HG03039 (cell line): ENCODE measurements around the gene PTPN6.

Source experiments
- ATAC-seq: cut with Tn5 transposase; IDR thresholded peaks from one replicate; pipeline ENCODE4 v1.9.1; 2021; ENCODE audit warnings: mild to moderate bottlenecking, moderate library complexity; ENCODE audit not compliant: unreplicated experiment

PTPN6 gene

DNA sequence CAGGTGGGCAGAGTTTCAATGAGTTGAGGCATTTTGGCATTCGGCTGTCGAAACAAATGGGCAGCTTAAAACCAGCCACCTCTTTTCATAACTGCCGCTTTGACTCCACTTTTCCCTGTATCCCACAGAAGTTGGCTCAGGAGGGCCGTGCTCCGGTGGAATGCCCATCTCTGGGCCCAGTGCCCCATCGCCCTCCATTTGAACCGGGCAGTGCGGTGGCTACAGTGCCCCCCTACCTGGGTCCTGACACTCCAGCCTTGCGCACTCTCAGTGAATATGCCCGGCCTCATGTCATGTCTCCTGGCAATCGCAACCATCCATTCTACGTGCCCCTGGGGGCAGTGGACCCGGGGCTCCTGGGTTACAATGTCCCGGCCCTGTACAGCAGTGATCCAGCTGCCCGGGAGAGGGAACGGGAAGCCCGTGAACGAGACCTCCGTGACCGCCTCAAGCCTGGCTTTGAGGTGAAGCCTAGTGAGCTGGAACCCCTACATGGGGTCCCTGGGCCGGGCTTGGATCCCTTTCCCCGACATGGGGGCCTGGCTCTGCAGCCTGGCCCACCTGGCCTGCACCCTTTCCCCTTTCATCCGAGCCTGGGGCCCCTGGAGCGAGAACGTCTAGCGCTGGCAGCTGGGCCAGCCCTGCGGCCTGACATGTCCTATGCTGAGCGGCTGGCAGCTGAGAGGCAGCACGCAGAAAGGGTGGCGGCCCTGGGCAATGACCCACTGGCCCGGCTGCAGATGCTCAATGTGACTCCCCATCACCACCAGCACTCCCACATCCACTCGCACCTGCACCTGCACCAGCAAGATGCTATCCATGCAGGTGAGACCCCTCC is 12.6 kb upstream of the PTPN6 start:
- ATAC-seq: no peak

GRCh38 chr12:6939191-6939540 is 12.0 kb upstream of the PTPN6 start:
- ATAC-seq: no peak

GRCh38 chr12:6941267-6941666 is 9.9 kb upstream of the PTPN6 start:
- no peak for ATAC-seq

GRCh38 chr12:6941782-6942181 is 9.4 kb upstream of the PTPN6 start:
- no peak for ATAC-seq

DNA sequence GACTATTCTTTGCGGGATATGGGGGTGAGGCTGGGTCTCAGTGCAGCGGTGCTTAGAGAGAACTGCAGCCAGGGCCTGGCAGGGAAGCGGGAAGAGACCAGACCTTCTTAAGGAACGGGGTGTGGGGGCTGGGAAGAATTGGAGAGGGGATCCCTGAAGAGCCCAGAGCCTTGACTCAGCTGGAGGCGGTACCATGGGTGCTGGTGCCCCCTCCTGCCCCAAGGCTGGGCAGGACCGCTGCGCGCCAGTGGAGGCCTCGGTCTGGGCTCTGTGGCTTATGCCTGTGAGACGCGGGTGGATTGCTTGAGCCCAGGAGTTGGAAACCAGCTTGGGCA is 8.9 kb upstream of the PTPN6 start:
- no peak for ATAC-seq

GRCh38 chr12:6943389-6943721 is 7.8 kb upstream of the PTPN6 start:
- peak; percentile 33 for ATAC-seq

- ATAC-seq: peak; percentile 19
These were observed 7.3 kb upstream of the PTPN6 start, which contains the start of the genes C12orf57 and RNU7-1 for GRCh38 chr12:6943722-6944380. TSS of gene C12orf57 (plus strand) at chr12:6944022. CDS start at chr12:6944122, 100 bp downstream. TSS of gene RNU7-1 (plus strand) at chr12:6943816.

GRCh38 chr12:6944381-6945186 is 6.6 kb upstream of the PTPN6 start:
- ATAC-seq: peak; percentile 32

GRCh38 chr12:6945613-6946012 is 5.5 kb upstream of the PTPN6 start:
- ATAC-seq: no peak

DNA sequence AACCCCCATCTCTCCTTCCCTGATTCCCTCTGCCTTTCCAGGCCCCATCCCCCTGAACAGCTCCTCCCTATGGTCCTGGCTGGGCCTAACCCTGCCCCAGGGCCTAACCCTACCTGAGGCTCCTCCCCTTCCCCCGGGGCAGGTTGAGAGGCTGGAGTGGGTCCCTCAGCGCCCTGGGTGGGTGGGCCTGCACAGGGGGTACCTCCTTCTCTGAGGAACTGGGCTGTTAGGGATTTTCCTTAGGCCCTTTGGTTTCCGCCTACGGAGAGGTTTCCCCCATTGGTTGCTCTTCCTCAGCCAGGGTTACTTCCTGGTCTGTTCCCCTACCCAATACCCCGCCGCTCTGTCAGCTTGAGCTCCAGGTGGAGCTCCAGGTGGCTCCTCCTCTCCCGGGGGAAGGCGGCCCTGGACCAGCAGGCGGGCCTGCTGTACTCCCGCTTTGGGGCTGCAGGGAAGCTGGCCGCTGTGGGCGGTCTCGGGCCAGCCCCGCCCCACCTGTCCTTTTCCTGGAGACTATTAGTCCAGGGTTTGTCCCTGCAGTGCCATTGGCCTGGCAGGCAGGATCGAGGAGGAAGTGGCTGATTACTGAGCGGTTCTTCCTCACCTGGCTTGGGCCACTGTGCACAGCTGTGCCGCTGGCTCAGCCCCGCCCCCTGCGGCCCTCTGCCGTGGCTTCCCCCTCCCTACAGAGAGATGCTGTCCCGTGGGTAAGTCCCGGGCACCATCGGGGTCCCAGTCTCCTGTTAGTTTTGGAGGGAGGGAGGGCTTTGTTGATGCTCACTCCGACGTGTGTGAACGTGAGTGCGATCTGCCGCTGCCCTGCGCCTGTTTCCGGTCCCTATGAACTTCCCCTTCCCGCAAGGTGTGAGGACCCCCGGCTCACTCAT is 4.9 kb upstream of the PTPN6 start:
- no peak for ATAC-seq

DNA sequence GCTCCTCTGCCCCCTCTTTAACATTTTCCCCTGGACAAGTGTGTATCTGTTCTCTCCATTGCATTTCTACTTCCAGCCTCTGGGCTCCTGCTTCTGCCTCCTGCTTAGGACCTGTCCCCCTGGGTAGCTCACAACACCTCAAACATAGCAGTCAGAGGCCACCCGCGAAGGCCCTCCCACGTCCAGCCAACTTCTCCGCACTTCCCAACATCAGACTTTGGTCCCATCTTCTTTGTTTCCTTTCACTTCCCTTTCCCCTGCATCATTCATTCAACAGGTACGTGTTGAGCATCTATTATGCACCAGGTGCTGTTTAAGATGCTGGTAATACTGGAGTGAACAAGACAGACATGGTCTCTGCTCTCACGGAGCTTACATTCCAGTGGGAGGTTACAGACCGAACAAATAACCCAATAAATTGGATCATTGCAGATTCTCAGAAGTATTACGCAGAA is 4.2 kb upstream of the PTPN6 start:
- no peak for ATAC-seq

- no peak for ATAC-seq
These were observed 3.5 kb upstream of the PTPN6 start for GRCh38 chr12:6947615-6948014.

DNA sequence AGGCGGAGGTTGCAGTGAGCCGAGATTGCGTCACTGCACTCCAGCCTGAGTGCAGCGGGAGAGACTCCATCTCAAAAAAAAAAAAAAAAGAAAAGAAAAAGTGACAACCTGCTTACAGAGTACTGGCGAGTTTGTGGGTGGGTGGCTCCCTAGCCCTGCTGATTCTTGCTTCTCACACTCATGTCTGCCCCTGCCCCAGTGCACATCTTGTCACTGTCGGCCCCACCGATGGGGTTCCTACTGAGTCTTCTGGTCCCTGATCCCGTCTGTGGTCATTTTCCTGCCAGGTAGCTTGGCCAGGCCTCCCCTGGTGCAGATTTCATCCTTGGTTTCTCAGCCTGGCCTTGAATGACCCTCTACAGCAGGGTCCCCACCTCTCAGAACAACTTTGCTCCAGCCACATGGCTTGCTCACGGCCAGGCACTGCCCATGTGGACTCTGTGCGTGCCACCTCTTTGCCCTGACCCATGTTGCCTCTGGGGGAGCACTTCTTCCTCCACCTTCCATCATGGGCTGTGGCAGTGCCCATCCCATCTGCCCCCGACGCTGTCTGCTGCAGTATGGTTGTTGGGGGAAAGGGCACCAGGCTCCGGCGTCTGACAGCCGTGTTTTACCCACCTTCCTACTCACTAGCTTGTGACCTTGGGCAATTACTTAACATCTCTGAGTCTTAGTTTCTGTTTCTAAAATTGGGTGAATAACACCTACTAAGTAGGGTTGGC is 2.1 kb upstream of the PTPN6 start:
- no peak for ATAC-seq

DNA sequence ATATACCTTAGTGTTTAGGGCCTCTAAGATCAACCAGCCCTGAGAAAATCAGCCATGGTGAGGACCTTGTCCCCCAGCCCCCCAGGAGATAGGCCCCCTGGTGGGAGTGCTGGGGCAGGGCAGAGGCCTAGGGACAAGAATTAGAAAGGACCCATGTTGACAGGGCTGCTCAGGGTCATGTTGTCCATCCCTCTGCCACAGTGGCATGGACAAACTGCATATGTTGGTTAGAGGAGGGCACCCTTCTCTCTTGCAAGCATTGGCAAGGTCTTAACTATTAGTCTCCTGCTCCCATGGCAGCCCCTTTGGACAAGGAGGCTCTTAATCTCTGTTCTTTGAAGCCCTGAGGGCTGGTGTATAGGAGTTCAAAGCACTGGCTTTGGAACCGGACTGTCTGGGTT is 755 bp upstream of the PTPN6 start:
- ATAC-seq: no peak

DNA sequence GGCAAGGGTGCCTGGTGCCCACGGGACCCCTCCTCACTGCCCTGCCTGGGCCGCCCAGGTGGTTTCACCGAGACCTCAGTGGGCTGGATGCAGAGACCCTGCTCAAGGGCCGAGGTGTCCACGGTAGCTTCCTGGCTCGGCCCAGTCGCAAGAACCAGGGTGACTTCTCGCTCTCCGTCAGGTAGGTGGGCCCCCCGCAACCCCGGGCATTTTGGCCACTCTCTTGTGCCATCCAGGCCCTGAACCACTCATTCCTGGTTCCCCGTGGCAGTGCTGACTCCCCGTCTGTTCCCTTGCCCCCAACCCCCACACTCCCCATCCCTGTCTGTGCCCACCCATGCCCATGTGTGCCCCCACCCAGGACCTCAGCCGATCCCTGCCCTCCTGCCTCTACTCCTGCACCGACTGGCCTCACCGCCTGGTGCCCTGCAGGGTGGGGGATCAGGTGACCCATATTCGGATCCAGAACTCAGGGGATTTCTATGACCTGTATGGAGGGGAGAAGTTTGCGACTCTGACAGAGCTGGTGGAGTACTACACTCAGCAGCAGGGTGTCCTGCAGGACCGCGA is 480 bp downstream of the PTPN6 start:
- ATAC-seq: no peak

GRCh38 chr12:6952121-6952862 is 1.1 kb downstream of the PTPN6 start:
- ATAC-seq: no peak

DNA sequence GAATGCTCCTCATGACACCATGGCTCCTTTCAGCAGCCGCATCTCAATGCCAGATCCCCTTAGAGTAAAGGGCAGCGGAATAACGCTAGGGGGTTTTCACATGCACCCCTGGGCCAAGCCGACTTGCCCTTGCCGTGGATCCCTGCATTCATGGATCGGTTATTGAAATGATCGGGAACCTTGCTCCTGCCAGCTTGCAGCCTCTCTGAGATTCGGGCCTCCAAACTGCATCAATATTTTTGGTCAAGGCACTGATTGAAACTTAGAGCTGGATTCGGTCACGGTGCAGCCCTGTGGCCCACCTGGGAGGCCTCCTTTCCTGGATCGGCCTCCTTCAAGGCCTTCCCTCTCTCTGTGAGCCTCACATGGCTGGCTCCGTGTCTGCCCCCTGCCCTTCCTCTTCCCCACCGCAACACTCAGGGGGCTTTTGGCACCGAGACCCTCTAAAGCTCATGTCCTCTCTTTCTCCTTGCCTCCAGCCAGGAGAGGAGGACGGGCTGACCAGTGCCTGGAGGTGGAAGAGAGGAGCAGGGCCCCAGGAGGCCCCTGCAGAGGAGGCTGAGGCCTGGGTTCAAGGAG is 1.8 kb downstream of the PTPN6 start:
- no peak for ATAC-seq

DNA sequence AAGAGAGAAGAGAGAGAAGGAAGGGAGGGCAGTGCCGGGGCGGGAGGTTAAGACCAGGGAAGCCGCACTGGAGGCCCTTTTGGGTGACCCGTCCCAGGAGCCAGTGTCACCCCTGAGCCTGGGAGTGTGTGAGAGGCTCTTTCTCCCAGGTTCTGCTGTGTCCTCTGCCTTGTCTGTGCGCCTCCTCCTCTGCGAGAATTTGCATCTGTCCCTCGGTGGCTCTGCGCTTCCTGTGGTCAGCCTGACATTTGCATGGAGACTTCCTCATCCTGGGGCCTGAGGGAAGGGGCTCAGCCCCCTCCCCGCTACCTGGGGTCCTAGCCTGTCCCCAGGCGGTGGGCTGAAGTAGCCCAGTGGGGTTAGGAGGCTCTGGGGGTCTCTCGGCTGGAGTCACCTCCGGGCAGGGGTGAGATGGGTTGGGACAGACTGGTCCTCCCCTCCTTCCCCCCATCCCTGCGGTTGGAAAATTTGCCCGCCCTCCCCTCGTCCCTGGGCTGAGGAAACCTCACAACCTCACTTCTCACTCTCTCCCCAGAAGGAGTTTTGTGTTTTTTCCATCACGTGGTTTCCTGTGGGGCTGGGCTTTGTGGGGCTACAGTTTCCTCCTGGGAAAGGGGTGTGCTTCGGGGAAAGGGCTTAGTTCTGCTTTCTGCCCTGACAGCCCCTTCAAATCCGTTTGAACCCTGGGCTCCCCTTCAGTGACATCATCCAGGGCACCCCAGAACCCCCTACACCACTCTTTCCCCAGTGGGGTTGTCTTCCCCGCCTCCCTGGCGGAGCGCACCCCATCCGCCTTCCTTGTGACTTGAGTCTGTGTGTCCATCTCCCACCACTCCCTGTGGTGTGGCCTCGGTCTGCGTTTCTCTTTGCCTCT is 2.5 kb downstream of the PTPN6 start:
- peak; percentile 45 for ATAC-seq
